BJ (cell line): ENCODE results near the gene SKI. TPM values are rescaled to one million over a fixed set of nuclear protein-coding genes. Genes with fewer than 3 reads are reported as not detected.

ENCODE experiments used
- CTCF ChIA-PET: fragments of 350-600 bp; formaldehyde crosslinking; extraction: SDS; loops from one replicate; lab custom pipeline; 2021; ENCODE audit warnings: antibody characterized with exemption, inconsistent platforms; lab: Yijun Ruan, JAX
- POLR2A ChIA-PET: fragments of 300-600 bp; sonication (Branson Sonifier 250); formaldehyde crosslinking; extraction: SDS; loops from one replicate; lab custom pipeline; 2021; ENCODE audit warnings: antibody characterized with exemption; lab: Charles Lee
- DNase-seq: peaks from one replicate; pipeline ENCODE4 v3.0.0-alpha.2; 2011; ENCODE audit warnings: low read depth
- H3K27me3 ChIP-seq: 2 replicates; pipeline ENCODE4 v1.6.0; 2011; ENCODE audit warnings: low read length; ENCODE audit not compliant: control insufficient read depth, insufficient read depth
- H3K36me3 ChIP-seq: 2 replicates; pipeline ENCODE4 v1.5.1; 2011; ENCODE audit warnings: low read length; ENCODE audit not compliant: control insufficient read depth, insufficient read depth
- H3K4me3 ChIP-seq: 2 replicates; pipeline ENCODE4 v1.5.1; 2011; ENCODE audit warnings: low read depth, mild to moderate bottlenecking, control low read depth, low read length
- polyA plus RNA-seq: library from polyadenylated mRNA; depleted of rRNA; stranded (reverse); fragments of >200 nt; gene quantifications from 2 replicates; pipeline ENCODE4 v1.2.3, GENCODE V29; 2011
- TF ChIP-seq, protein P1 (sequence below): IDR thresholded peaks from 2 replicates; pipeline ENCODE4 v1.5.1; 2011; ENCODE audit warnings: low read depth, mild to moderate bottlenecking, control low read depth, inconsistent platforms, low read length, moderate library complexity; ENCODE audit not compliant: insufficient read depth

Gene SKI
- polyA plus RNA-seq, 1 experiment, result 5.1 TPM

DNA sequence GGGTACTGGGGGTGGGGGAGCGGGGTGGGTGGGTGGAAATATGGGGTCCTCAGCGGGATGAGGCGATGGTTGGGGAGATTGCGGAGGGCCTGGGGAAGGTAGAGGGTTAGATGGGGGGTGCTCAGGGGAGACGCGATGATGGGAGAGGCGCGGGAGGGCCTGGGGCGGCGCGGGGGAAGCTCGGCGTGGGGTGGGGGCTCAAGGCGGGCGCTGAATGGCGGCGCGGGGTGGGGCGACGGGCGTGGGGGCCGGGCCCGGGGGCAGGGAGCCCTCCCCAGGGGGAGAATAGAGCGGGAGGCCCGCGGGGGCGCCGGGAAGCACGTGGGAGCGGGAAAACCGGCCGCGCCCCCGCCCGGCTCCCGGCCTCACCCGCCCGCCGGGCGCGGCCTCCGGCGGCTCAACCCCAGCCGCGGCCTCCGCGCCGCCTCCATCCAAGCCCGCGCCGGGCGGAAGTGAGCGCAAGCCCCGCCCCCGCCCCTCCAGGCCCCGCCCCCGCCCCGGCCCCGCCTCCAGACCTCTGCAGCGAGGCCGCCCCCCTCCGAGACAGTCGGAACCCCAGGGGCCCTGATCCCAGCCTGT is 33.7 kb upstream of the SKI start, which contains the start of gene FAAP20:
Gene FAAP20 (minus strand): TSS at position 454 of the 579 bp plus-strand sequence. CDS start 23 bp downstream, at position 431.
- TF ChIP-seq, protein P1, sequence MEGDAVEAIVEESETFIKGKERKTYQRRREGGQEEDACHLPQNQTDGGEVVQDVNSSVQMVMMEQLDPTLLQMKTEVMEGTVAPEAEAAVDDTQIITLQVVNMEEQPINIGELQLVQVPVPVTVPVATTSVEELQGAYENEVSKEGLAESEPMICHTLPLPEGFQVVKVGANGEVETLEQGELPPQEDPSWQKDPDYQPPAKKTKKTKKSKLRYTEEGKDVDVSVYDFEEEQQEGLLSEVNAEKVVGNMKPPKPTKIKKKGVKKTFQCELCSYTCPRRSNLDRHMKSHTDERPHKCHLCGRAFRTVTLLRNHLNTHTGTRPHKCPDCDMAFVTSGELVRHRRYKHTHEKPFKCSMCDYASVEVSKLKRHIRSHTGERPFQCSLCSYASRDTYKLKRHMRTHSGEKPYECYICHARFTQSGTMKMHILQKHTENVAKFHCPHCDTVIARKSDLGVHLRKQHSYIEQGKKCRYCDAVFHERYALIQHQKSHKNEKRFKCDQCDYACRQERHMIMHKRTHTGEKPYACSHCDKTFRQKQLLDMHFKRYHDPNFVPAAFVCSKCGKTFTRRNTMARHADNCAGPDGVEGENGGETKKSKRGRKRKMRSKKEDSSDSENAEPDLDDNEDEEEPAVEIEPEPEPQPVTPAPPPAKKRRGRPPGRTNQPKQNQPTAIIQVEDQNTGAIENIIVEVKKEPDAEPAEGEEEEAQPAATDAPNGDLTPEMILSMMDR, result no peak
- Histone ChIP-seq H3K27me3 (no peaks in the 10 kb centered on the region), H3K4me3 (peak within 1 kb of the TSS; percentile 61), H3K36me3 (peaks cover 1% of the 10 kb centered on the region; the same call in 1 of the 2 replicates)
- ChIA-PET POLR2A (interaction anchor here (0.5 to 1.1 kb wide), 4 partner anchors 10 to 392 kb away, joined by 3 to 4 read pairs (median 4); partner anchors contain the start of genes MORN1 and RER1), CTCF (interaction anchor here (0.6 to 13.2 kb wide), 38 partner anchors 10 to 362 kb away, joined by 3 to 328 read pairs (median 4); partner anchors contain the start of genes MORN1, PEX10, RER1 and TNFRSF14)
- no peak for DNase-seq

DNA sequence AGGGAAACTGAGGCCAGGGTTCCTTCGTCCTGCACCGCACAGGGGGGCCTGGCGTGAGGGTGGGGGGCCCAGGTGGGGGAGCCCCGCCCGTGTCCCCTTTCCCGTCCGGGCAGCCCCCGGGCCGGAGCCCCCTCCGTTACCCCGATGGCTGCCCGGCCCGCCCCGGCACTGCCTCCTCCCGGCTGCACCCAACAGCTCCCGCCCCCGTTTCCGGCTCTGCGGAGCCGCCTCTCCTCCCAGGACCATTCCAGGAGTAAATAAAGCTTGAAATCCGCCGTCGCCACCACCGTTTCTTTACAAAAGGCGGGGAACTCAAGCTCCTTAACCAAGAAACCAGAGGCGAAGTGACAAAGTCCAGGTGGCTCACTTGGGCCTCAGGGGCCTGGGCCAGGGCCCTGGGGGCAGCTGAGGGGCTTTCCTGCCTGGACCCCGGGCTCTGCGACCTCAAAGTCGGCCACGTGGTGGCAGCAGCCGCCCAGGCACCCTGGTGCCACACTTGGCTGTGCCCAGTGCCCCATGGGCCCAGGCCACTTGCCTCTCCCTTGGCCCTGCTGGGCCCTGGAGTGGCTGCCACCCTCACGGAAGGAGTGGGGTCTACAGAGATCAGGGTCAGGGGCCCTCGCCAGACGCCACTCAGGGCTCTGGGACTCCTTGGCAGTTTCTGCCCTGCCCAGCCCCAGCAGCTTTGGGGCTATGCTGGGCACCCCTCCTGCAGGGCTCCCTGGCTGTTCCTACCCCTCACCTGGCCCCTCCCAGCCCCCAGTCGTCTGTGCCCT is 33.0 kb upstream of the SKI start:
- DNase-seq, result peak; percentile 26
- Histone ChIP-seq H3K36me3 (peaks cover 1% of the 10 kb centered on the region; the same call in 1 of the 2 replicates), H3K4me3 (peak overlapping the region; percentile 61), H3K27me3 (no peaks in the 10 kb centered on the region)
- ChIA-PET POLR2A (interaction anchor here (0.5 to 1.1 kb wide), 4 partner anchors 9 to 391 kb away, joined by 3 to 4 read pairs (median 4); partner anchors contain the start of genes MORN1 and RER1), CTCF (interaction anchor here (0.6 to 13.2 kb wide), 40 partner anchors 9 to 362 kb away, joined by 3 to 328 read pairs (median 4); partner anchors contain the start of genes MORN1, PEX10, RER1 and TNFRSF14)
- TF ChIP-seq, protein P1, result peak; percentile 90

DNA sequence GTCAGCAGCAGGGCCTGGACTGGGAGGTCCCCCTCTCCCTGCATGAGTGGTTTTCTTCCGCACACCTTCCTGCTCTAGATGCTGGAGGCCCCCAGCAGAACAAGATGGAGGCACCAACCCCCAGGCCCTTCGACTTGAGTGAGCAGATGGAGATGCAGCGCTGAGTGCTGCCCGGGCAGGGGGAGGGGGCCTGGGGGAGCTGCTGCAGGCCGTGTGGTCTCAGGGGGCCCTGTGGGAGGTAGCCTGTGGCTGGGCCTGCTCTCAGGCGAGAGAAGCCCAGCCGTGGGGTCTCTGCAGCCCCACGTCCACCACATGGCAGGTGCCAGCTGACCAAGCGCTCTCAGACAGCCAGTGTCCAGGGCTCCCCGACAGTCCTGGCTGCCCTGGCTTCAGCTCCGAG is 32.3 kb upstream of the SKI start:
- no peak for DNase-seq
- TF ChIP-seq, protein P1, result no peak
- CTCF ChIA-PET, result interaction anchor here (0.6 to 13.2 kb wide), 18 partner anchors 8 to 330 kb away, joined by 3 to 328 read pairs (median 7); partner anchors contain the start of genes MORN1 and RER1
- no peaks in the 10 kb centered on the region for H3K27me3 ChIP-seq
- no peak overlapping the region for H3K4me3 ChIP-seq
- POLR2A ChIA-PET, result no interaction called here
- H3K36me3 ChIP-seq, result no peaks in the 10 kb centered on the region; the same call in 1 of the 2 replicates

DNA sequence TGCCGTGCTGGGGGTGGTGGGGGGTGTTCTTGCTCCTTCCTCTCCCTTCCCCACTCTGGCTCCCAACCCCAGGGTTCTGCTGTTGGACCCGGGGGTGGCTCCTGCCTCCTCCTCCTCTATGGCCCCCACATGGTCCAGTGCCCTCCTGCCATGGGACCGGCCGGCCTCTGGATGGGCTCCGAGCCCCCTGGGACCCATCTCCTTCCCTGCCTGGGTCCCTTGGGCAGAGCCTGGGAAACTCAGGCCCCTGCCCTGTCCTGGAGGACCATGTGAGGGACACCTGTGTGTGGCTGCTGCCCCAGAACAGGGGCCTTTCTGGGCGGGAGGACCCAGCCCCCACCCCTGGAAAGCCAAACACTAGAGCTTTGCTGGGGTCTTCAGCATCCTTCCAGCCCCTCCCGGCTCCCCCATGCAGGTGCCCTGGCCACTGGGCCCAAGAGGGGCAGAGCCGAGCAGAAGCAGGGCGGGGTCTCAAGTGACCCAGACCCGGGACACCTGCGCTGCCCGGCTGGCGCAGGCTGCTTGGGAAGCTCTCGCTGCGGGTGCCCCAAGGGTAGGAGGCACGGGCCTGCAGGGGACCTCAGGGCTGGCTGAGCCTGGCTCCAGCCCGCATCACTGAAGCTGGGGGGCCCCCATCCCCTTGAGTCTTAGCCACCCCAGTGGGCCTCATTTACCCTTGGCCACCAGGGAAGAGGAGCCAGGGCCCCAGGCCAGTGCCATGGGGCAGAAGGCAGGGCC is 31.0 kb upstream of the SKI start:
- ChIA-PET CTCF (interaction anchor here (13.2 kb wide), 1 partner anchor 183 kb away, joined by 328 read pairs; no protein-coding TSS in a partner anchor), POLR2A (no interaction called here)
- TF ChIP-seq, protein P1, result no peak
- DNase-seq, result no peak
- no peaks in the 10 kb centered on the region for H3K27me3 ChIP-seq
- no peak overlapping the region for H3K4me3 ChIP-seq
- no peaks in the 10 kb centered on the region for H3K36me3 ChIP-seq
